Tibial artery (tissue), 4 donors: ENCODE results near the gene MCC.

Source experiments
- DNase-seq, 2 donors: peaks; one replicate each; pipeline ENCODE4 v3.0.0-alpha.2; 2019
- H3K27ac ChIP-seq, 2 donors: fragments of 200-600 bp; sonication (generic) in 1 of 2; 1 replicate in 1 of 2; 2 replicates in 1 of 2; pipeline ENCODE4 v1.5.1; 2018 to 2019; ENCODE audit warnings: mild to moderate bottlenecking in 1 of 2
- H3K27me3 ChIP-seq, 2 donors: fragments of 200-600 bp; sonication (generic) in 1 of 2; one replicate each; pipeline versions ENCODE4 v1.5.1 to v1.6.0; 2016 to 2019
- H3K36me3 ChIP-seq, 3 donors: fragments of 200-600 bp; sonication (generic) in 2 of 3; one replicate each; pipeline ENCODE4 v1.5.1; 2016 to 2019; ENCODE audit warnings: mild to moderate bottlenecking in 2 of 3
- H3K4me1 ChIP-seq, 4 donors: fragments of 200-600 bp; sonication (generic) in 2 of 4; 1 replicate in 3 of 4; 2 replicates in 1 of 4; pipeline ENCODE4 v1.5.1; 2016 to 2019
- H3K4me3 ChIP-seq, 2 donors: fragments of 200-600 bp; sonication (generic) in 1 of 2; 1 replicate in 1 of 2; 2 replicates in 1 of 2; pipeline ENCODE4 v1.5.1; 2018 to 2019; ENCODE audit warnings: mild to moderate bottlenecking in 2 of 2
- H3K9me3 ChIP-seq, 3 donors: fragments of 200-600 bp; sonication (generic) in 1 of 3; one replicate each; pipeline ENCODE4 v1.5.1; 2016 to 2019
- CTCF ChIP-seq, 2 experiments: fragments of 200-600 bp in 1 of 2; fragments of 450-650 bp in 1 of 2; IDR thresholded peaks; one replicate each; pipeline ENCODE4 v1.5.1; 2017 to 2019; ENCODE audit warnings: antibody characterized with exemption in 2 of 2, mild to moderate bottlenecking in 1 of 2, moderate library complexity in 1 of 2
- intact Hi-C: fragments of 100-400 bp; cut with DNase I; formaldehyde crosslinking; loops from one replicate; pipeline ENCODE4 v1.15.0; 2023; ENCODE audit warnings: low total_unique reads

Gene MCC

DNA sequence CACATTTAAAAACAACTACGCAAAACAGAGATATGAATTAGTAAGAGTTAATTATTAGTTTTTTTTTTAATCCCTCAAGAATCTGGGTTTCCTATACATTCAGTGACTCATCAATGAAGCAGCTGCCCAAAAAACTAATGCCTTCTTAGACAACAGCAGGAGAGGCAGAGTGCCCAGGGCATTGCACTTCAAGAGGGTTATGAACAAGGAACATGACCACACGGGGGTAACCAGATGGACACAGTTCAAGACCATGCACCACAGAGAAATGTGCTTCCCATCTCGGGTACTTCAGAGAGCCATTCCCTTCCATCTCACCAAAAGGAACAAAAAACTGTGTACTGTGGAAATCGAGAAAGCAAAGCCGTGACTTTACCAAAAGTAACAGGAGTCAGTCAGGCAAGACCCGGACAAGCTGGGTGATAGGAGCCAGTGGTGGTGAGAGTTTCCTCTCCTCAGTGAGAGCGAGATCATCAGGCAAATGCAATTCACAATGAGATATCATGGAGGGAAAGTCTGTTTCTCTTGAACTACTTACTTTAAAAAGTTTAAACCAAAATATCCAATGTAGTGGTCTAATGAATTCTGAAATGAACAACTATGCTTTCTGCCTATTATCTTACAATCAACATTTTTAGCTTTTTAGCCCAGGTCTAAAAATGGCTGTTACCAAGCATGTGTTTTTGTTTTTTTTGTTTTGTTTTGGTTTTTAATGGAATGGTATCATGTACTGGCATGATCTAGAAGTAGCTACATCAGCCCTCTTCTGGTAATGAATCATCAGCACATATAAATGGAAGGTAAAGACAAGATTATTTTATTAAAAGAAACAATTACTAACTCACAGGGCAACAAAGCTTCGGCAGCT is 245.5 kb downstream of the MCC start:
- H3K27ac ChIP-seq = no peak overlapping the region
- H3K36me3 ChIP-seq = no peaks in the 10 kb centered on the region
- H3K4me3 ChIP-seq = no peak overlapping the region
- no peaks in the 10 kb centered on the region for H3K9me3 ChIP-seq
- DNase-seq = no peak
- no peaks in the 10 kb centered on the region for H3K27me3 ChIP-seq
- TF ChIP-seq CTCF (IDR thresholded peaks at IDR 0.05) = no peak
- no peaks in the 10 kb centered on the region for H3K4me1 ChIP-seq
- intact Hi-C loops = no loop called here

DNA sequence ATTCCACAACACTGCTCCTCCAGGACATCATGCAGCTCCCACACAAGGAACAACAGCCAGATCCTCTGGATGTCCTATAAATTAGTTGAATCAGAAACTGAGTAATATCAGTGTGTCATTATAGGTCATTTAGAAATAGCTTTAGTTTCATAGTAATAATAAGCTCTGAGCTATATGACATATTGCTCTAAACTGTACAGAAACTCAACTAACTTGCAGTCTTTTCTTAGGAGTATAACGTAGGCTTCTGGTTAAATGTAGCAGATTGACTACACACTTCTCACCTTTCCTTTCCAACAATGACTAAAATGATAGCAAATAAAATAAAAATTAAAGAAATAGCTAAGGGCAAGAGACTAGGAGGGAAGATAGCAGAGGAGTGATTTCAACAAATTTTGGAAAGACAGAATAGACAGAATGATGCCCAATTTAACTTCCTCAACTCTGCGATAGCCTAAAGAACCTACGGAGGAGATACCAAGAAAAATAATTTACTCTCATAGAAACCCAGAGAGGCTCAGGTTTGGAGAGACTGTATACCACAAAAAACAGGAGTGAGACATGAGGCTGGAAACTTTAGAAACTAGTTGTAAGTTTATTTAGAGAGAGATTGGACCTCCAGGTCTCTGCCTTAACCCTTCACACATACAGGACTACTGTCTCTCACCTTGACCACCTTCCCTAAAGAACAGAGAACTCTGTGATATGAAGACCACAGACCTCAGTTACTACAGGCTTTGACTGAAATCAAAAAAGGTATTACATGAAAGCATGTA is 247.1 kb downstream of the MCC start:
- H3K27me3 ChIP-seq = no peaks in the 10 kb centered on the region
- no peak for TF ChIP-seq CTCF (IDR thresholded peaks at IDR 0.05)
- intact Hi-C loops = no loop called here
- no peak for DNase-seq
- H3K4me1 ChIP-seq = no peaks in the 10 kb centered on the region
- H3K9me3 ChIP-seq = no peaks in the 10 kb centered on the region
- no peaks in the 10 kb centered on the region for H3K36me3 ChIP-seq
- no peak overlapping the region for H3K4me3 ChIP-seq
- H3K27ac ChIP-seq = no peak overlapping the region

GRCh38 chr5:113240032-113240431 is 248.2 kb downstream of the MCC start:
- no peaks in the 10 kb centered on the region for H3K36me3 ChIP-seq
- DNase-seq = no peak
- no peak overlapping the region for H3K27ac ChIP-seq
- intact Hi-C loops = no loop called here
- H3K27me3 ChIP-seq = no peaks in the 10 kb centered on the region
- H3K9me3 ChIP-seq = no peaks in the 10 kb centered on the region
- no peak for TF ChIP-seq CTCF (IDR thresholded peaks at IDR 0.05)
- H3K4me1 ChIP-seq = no peaks in the 10 kb centered on the region
- H3K4me3 ChIP-seq = no peak overlapping the region

- Histone ChIP-seq H3K27ac (no peak overlapping the region), H3K9me3 (no peaks in the 10 kb centered on the region), H3K4me3 (no peak overlapping the region), H3K27me3 (no peaks in the 10 kb centered on the region), H3K4me1 (peaks cover 0 to 2% (median under 1%) of the 10 kb centered on the region in 4 donors), H3K36me3 (no peaks in the 10 kb centered on the region)
- no peak for DNase-seq
- TF ChIP-seq CTCF (IDR thresholded peaks at IDR 0.05) = no peak
- intact Hi-C loops = no loop called here
Observed at GRCh38 chr5:113237893-113238292, 250.4 kb downstream of the MCC start.

- H3K4me1 ChIP-seq = peaks cover 0 to 12% (median 6%) of the 10 kb centered on the region in 4 donors
- no peak overlapping the region for H3K4me3 ChIP-seq
- no peak for TF ChIP-seq CTCF (IDR thresholded peaks at IDR 0.05)
- no peak overlapping the region for H3K27ac ChIP-seq
- H3K36me3 ChIP-seq = no peaks in the 10 kb centered on the region
- H3K27me3 ChIP-seq = no peaks in the 10 kb centered on the region
- no peaks in the 10 kb centered on the region for H3K9me3 ChIP-seq
- no peak for DNase-seq
- intact Hi-C loops = no loop called here
Observed at GRCh38 chr5:113236536-113237288, 251.5 kb downstream of the MCC start.
